ENCODE measurements around the gene KCTD11. TPM values are rescaled to one million over a fixed set of nuclear protein-coding genes. Genes with fewer than 3 reads are reported as not detected.
A peak's percentile ranks its signal among the peaks of the same experiment; 100 is the strongest.

KCTD11 gene
- total and polyA plus RNA-seq, 7 donors: 2.9 to 13.2 (median 5.1) TPM

DNA sequence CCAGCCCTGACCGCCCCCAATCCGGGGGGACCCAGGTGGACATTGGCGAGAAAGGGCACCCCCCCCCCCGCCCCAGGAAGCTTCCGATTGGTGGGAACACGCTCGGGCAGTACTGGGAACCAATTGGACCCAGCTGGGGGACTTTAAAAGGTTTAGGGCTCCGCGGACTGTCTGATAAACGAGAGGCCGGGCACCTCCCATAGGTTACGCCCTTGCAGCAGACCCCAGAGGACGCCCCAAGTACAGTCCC is 51.7 kb downstream of the KCTD11 start:
- Histone ChIP-seq H3K4me3 (peak overlapping the region; percentile 73), H3K27ac (peak overlapping the region; percentile 75), H3K9me3 (no peaks in the 10 kb centered on the region), H3K27me3 (ENCODE audit: insufficient read depth in 3 of 3, low read length in 2 of 3) (no peaks in the 10 kb centered on the region), H3K36me3 (ENCODE audit: insufficient read depth in 1 of 2, low read depth in 1 of 2) (peaks cover 0 to 7% of the 10 kb centered on the region in 2 donors), H3K4me1 (peaks cover 9% of the 10 kb centered on the region)
- 0% methylated on average over 13 of the region's 13 CpGs for WGBS, 3 donors
- DNase-seq: no peak
- ATAC-seq: peak; percentile 61 to 72 (median 62)
- intact Hi-C loops (cut with DNase I): no loop called here
- TF ChIP-seq, protein P1, sequence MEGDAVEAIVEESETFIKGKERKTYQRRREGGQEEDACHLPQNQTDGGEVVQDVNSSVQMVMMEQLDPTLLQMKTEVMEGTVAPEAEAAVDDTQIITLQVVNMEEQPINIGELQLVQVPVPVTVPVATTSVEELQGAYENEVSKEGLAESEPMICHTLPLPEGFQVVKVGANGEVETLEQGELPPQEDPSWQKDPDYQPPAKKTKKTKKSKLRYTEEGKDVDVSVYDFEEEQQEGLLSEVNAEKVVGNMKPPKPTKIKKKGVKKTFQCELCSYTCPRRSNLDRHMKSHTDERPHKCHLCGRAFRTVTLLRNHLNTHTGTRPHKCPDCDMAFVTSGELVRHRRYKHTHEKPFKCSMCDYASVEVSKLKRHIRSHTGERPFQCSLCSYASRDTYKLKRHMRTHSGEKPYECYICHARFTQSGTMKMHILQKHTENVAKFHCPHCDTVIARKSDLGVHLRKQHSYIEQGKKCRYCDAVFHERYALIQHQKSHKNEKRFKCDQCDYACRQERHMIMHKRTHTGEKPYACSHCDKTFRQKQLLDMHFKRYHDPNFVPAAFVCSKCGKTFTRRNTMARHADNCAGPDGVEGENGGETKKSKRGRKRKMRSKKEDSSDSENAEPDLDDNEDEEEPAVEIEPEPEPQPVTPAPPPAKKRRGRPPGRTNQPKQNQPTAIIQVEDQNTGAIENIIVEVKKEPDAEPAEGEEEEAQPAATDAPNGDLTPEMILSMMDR (IDR thresholded peaks at IDR 0.05): no peak

DNA sequence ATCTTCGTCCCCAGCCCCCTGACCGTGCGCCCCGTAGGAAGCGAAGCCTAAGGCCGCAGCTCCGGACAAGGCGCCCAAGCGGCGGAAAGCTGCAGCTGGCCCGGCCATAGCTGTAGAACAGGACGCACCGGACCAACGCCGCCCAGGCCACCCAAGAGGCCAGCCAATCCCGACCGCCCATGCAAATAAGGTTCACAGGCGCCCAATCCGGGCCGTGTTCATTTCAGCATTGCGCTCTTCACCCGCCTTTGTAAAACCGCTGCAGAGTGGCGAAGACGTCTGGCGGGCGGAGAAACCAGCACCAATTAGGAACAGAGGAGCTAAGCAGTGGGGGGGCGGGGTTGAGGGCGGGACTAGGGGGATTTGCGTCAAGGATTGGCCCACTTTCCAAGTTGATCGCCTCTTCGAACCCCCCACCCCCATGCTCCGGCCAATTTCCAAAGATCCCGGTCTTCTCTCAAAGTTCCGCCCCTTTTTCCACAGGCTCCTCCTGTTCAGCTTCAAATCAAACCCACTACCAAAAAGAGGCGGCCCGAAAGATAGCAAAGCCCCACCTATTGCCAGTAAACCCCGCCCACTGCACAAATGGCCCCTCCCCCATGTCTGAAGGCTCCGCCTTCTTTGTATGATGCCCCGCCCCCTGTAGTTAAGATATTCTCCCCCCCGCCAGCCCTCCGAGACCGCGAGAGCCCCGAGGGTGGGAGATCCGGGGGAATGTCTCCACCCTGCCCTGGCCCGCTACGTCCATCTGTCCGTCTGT is 52.2 kb downstream of the KCTD11 start, which contains the start of gene TMEM256:
Gene TMEM256 (minus strand): TSS at position 121 of the 760 bp plus-strand sequence. CDS start 13 bp downstream, at position 108.
- intact Hi-C loops (cut with DNase I): loop anchor here (1.0 to 2.0 kb wide), 2 partner anchors 31 to 80 kb away; partner anchors contain the start of genes POLR2A (in 1 of the 2) and TMEM102 (in 1 of the 2)
- H3K27ac ChIP-seq: peak within 1 kb of the TSS; percentile 75
- WGBS, 3 donors: 0% methylated on average over 38 to 49 of the region's 49 CpGs
- H3K4me1 ChIP-seq: peaks cover 9% of the 10 kb centered on the region
- TF ChIP-seq, protein P1 (IDR thresholded peaks at IDR 0.05): no peak
- H3K4me3 ChIP-seq: peak within 1 kb of the TSS; percentile 73
- H3K27me3 ChIP-seq (ENCODE audit: insufficient read depth in 3 of 3, low read length in 2 of 3): no peaks in the 10 kb centered on the region
- DNase-seq: peak; percentile 98 to 99
- H3K9me3 ChIP-seq: no peaks in the 10 kb centered on the region
- peak; percentile 91 to 93 (median 92) for ATAC-seq
- H3K36me3 ChIP-seq (ENCODE audit: insufficient read depth in 1 of 2, low read depth in 1 of 2): peaks cover 0 to 7% of the 10 kb centered on the region in 2 donors

Other genes with a start within 250 kb of the KCTD11 start
Only the 30 nearest of the 36 such genes appear.
- under 1 TPM in 2 of 4 donors, not detected in 2; 0.26 to 0.39 TPM for gene ASGR1, start 172.8 kb upstream of the KCTD11 start, total RNA-seq
- under 1 TPM; 0.08 to 0.23 (median 0.21) TPM for gene ASGR1, start 172.8 kb upstream of the KCTD11 start, polyA plus RNA-seq
- gene DLG4, start 132.3 kb upstream of the KCTD11 start, total RNA-seq: 1 to 10 TPM; 3.2 to 8.9 (median 5.8) TPM
- 1 to 10 TPM; 1.5 to 5.8 (median 1.8) TPM for gene DLG4, start 132.3 kb upstream of the KCTD11 start, polyA plus RNA-seq
- gene ACADVL, start 132.2 kb upstream of the KCTD11 start, total RNA-seq: 1,000 to 10,000 TPM in 3 of 4 donors, 100 to 1,000 TPM in 1; 987 to 1,310 (median 1,099) TPM
- gene ACADVL, start 132.2 kb upstream of the KCTD11 start, polyA plus RNA-seq: 1,000 to 10,000 TPM in 1 of 3 donors, 100 to 1,000 TPM in 2; 538 to 1,030 (median 946) TPM
- gene DVL2, start 117.6 kb upstream of the KCTD11 start, total RNA-seq: 10 to 100 TPM; 11.4 to 19.6 (median 13.8) TPM
- gene DVL2, start 117.6 kb upstream of the KCTD11 start, polyA plus RNA-seq: 10 to 100 TPM; 10.0 to 22.1 (median 10.0) TPM
- gene PHF23, start 112.7 kb upstream of the KCTD11 start, total RNA-seq: 10 to 100 TPM; 20.9 to 28.8 (median 27.7) TPM
- 10 to 100 TPM; 24.0 to 43.3 (median 29.4) TPM for gene PHF23, start 112.7 kb upstream of the KCTD11 start, polyA plus RNA-seq
- 100 to 1,000 TPM; 447 to 492 (median 481) TPM for gene GABARAP, start 109.7 kb upstream of the KCTD11 start, total RNA-seq
- 100 to 1,000 TPM; 344 to 569 (median 510) TPM for gene GABARAP, start 109.7 kb upstream of the KCTD11 start, polyA plus RNA-seq
- gene CTDNEP1, start 100.4 kb upstream of the KCTD11 start, total RNA-seq: 100 to 1,000 TPM; 208 to 332 (median 254) TPM
- 100 to 1,000 TPM; 171 to 281 (median 196) TPM for gene CTDNEP1, start 100.4 kb upstream of the KCTD11 start, polyA plus RNA-seq
- gene ELP5, start 99.9 kb upstream of the KCTD11 start, total RNA-seq: 10 to 100 TPM; 55.7 to 87.0 (median 74.8) TPM
- gene ELP5, start 99.9 kb upstream of the KCTD11 start, polyA plus RNA-seq: 100 to 1,000 TPM in 1 of 3 donors, 10 to 100 TPM in 2; 50.4 to 104 (median 86.0) TPM
- gene CLDN7, start 89.7 kb upstream of the KCTD11 start, total RNA-seq: 1 to 10 TPM in 2 of 4 donors, under 1 TPM in 1, not detected in 1; 0.57 to 1.0 (median 1.0) TPM
- gene CLDN7, start 89.7 kb upstream of the KCTD11 start, polyA plus RNA-seq: 1 to 10 TPM in 1 of 3 donors, under 1 TPM in 2; 0.48 to 1.1 (median 0.83) TPM
- 100 to 1,000 TPM in 3 of 4 donors, 10 to 100 TPM in 1; 50.9 to 257 (median 139) TPM for gene SLC2A4, start 70.4 kb upstream of the KCTD11 start, total RNA-seq
- 100 to 1,000 TPM in 1 of 3 donors, 10 to 100 TPM in 2; 19.4 to 127 (median 33.8) TPM for gene SLC2A4, start 70.4 kb upstream of the KCTD11 start, polyA plus RNA-seq
- 1 to 10 TPM in 1 of 4 donors, under 1 TPM in 3; 0.37 to 1.0 (median 0.75) TPM for gene YBX2, start 57.5 kb upstream of the KCTD11 start, total RNA-seq
- gene YBX2, start 57.5 kb upstream of the KCTD11 start, polyA plus RNA-seq: 1 to 10 TPM in 1 of 3 donors, under 1 TPM in 2; 0.14 to 1.8 (median 0.21) TPM
- gene EIF5A, start 44.5 kb upstream of the KCTD11 start, total RNA-seq: 100 to 1,000 TPM; 293 to 730 (median 567) TPM
- 1,000 to 10,000 TPM in 1 of 3 donors, 100 to 1,000 TPM in 2; 468 to 1,107 (median 518) TPM for gene EIF5A, start 44.5 kb upstream of the KCTD11 start, polyA plus RNA-seq
- gene GPS2, start 36.8 kb upstream of the KCTD11 start, total RNA-seq: 100 to 1,000 TPM in 1 of 4 donors, 10 to 100 TPM in 3; 71.8 to 101 (median 82.5) TPM
- 100 to 1,000 TPM; 139 to 197 (median 146) TPM for gene GPS2, start 36.8 kb upstream of the KCTD11 start, polyA plus RNA-seq
- 10 to 100 TPM; 24.0 to 53.8 (median 32.6) TPM for gene NEURL4, start 22.8 kb upstream of the KCTD11 start, total RNA-seq
- 10 to 100 TPM; 20.7 to 38.7 (median 22.9) TPM for gene NEURL4, start 22.8 kb upstream of the KCTD11 start, polyA plus RNA-seq
- 10 to 100 TPM; 12.2 to 20.7 (median 15.7) TPM for gene ACAP1, start 15.6 kb upstream of the KCTD11 start, total RNA-seq
- gene ACAP1, start 15.6 kb upstream of the KCTD11 start, polyA plus RNA-seq: 10 to 100 TPM in 1 of 3 donors, 1 to 10 TPM in 2; 1.9 to 11.9 (median 2.4) TPM
- not detected for gene TMEM95, start 3.0 kb downstream of the KCTD11 start, total RNA-seq
- not detected for gene TMEM95, start 3.0 kb downstream of the KCTD11 start, polyA plus RNA-seq
- gene TNK1, start 28.9 kb downstream of the KCTD11 start, total RNA-seq: under 1 TPM; 0.56 to 0.86 (median 0.78) TPM
- gene TNK1, start 28.9 kb downstream of the KCTD11 start, polyA plus RNA-seq: 1 to 10 TPM in 1 of 3 donors, under 1 TPM in 2; 0.57 to 1.7 (median 0.98) TPM
- 10 to 100 TPM; 13.9 to 16.2 (median 15.1) TPM for gene PLSCR3, start 42.4 kb downstream of the KCTD11 start, total RNA-seq
- gene PLSCR3, start 42.4 kb downstream of the KCTD11 start, polyA plus RNA-seq: 10 to 100 TPM; 16.6 to 20.5 (median 18.7) TPM
- gene TMEM256, start 51.9 kb downstream of the KCTD11 start, total RNA-seq: 10 to 100 TPM; 47.1 to 80.4 (median 53.5) TPM
- 10 to 100 TPM; 62.4 to 75.4 (median 69.7) TPM for gene TMEM256, start 51.9 kb downstream of the KCTD11 start, polyA plus RNA-seq
- gene NLGN2, start 55.7 kb downstream of the KCTD11 start, total RNA-seq: 10 to 100 TPM in 1 of 4 donors, 1 to 10 TPM in 3; 6.5 to 11.5 (median 7.4) TPM
- 1 to 10 TPM; 2.8 to 3.1 (median 2.9) TPM for gene NLGN2, start 55.7 kb downstream of the KCTD11 start, polyA plus RNA-seq
- gene SPEM1, start 68.2 kb downstream of the KCTD11 start, total RNA-seq: not detected
- under 1 TPM in 1 of 3 donors, not detected in 2; 0.06 TPM for gene SPEM1, start 68.2 kb downstream of the KCTD11 start, polyA plus RNA-seq
- gene SPEM2, start 73.5 kb downstream of the KCTD11 start, total RNA-seq: not detected
- under 1 TPM in 1 of 3 donors, not detected in 2; 0.03 TPM for gene SPEM2, start 73.5 kb downstream of the KCTD11 start, polyA plus RNA-seq
- gene SPEM3, start 76.7 kb downstream of the KCTD11 start, total RNA-seq: not detected
- under 1 TPM in 1 of 3 donors, not detected in 2; 0.01 TPM for gene SPEM3, start 76.7 kb downstream of the KCTD11 start, polyA plus RNA-seq
- gene TMEM102, start 83.3 kb downstream of the KCTD11 start, total RNA-seq: under 1 TPM; 0.41 to 0.95 (median 0.68) TPM
- 1 to 10 TPM in 2 of 3 donors, under 1 TPM in 1; 0.84 to 3.2 (median 1.7) TPM for gene TMEM102, start 83.3 kb downstream of the KCTD11 start, polyA plus RNA-seq
- 10 to 100 TPM in 3 of 4 donors, 1 to 10 TPM in 1; 2.7 to 21.1 (median 10.1) TPM for gene FGF11, start 87.3 kb downstream of the KCTD11 start, total RNA-seq
- 1 to 10 TPM; 2.0 to 4.4 (median 3.7) TPM for gene FGF11, start 87.3 kb downstream of the KCTD11 start, polyA plus RNA-seq
- gene CHRNB1, start 92.9 kb downstream of the KCTD11 start, total RNA-seq: 100 to 1,000 TPM; 107 to 190 (median 147) TPM
- gene CHRNB1, start 92.9 kb downstream of the KCTD11 start, polyA plus RNA-seq: 100 to 1,000 TPM in 1 of 3 donors, 10 to 100 TPM in 2; 73.0 to 118 (median 91.7) TPM
- gene ZBTB4, start 127.5 kb downstream of the KCTD11 start, total RNA-seq: 10 to 100 TPM; 29.3 to 43.2 (median 35.5) TPM
- 10 to 100 TPM; 10.3 to 20.2 (median 13.5) TPM for gene ZBTB4, start 127.5 kb downstream of the KCTD11 start, polyA plus RNA-seq
- not detected for gene SLC35G6, start 129.3 kb downstream of the KCTD11 start, total RNA-seq
- gene SLC35G6, start 129.3 kb downstream of the KCTD11 start, polyA plus RNA-seq: under 1 TPM in 1 of 3 donors, not detected in 2; 0.05 TPM
- 10 to 100 TPM; 42.7 to 74.3 (median 56.9) TPM for gene POLR2A, start 132.2 kb downstream of the KCTD11 start, total RNA-seq
- gene POLR2A, start 132.2 kb downstream of the KCTD11 start, polyA plus RNA-seq: 10 to 100 TPM in 2 of 3 donors, 1 to 10 TPM in 1; 8.0 to 68.7 (median 15.0) TPM
- 10 to 100 TPM; 14.3 to 23.4 (median 15.6) TPM for gene TNFSF12, start 196.9 kb downstream of the KCTD11 start, total RNA-seq
- 10 to 100 TPM; 10.2 to 18.9 (median 13.8) TPM for gene TNFSF12, start 196.9 kb downstream of the KCTD11 start, polyA plus RNA-seq

Measured in psoas muscle (tissue), 8 donors.